Progenitor cell of endocrine pancreas (in vitro differentiated cells): ENCODE data around the gene P2RX5. TPM values are rescaled to one million over a fixed set of nuclear protein-coding genes. Genes with fewer than 3 reads are reported as not detected.

Experiments
- DNase-seq: peaks from one replicate; pipeline ENCODE4 v3.0.0; 2021; ENCODE audit warnings: low spot score; ENCODE audit not compliant: unreplicated experiment
- H3K27ac Mint-ChIP-seq: 2 replicates; pipeline ENCODE4 v1.8.0; 2021; ENCODE audit warnings: mild to moderate bottlenecking, moderate library complexity, mixed read lengths
- H3K27me3 Mint-ChIP-seq: 2 replicates; pipeline ENCODE4 v1.8.0; 2021; ENCODE audit warnings: mixed read lengths
- H3K36me3 Mint-ChIP-seq: 2 replicates; pipeline ENCODE4 v1.8.0; 2022; ENCODE audit warnings: mixed read lengths; ENCODE audit not compliant: insufficient read depth
- H3K4me1 Mint-ChIP-seq: 2 replicates; pipeline ENCODE4 v1.8.0; 2021; ENCODE audit warnings: low read depth, mixed read lengths
- H3K4me3 Mint-ChIP-seq: 2 replicates; pipeline ENCODE4 v1.8.0; 2021; ENCODE audit warnings: low read depth, mild to moderate bottlenecking, moderate library complexity, mixed read lengths
- H3K9me3 Mint-ChIP-seq: 2 replicates; pipeline ENCODE4 v1.8.0; 2021; ENCODE audit warnings: low read depth, mixed read lengths
- CTCF ChIP-seq: fragments of 200-600 bp; sonication (generic); IDR thresholded peaks from one replicate; pipeline ENCODE4 v1.5.0; 2021; ENCODE audit warnings: antibody characterized with exemption, mild to moderate bottlenecking; ENCODE audit not compliant: unreplicated experiment
- total RNA-seq: library from RNA; stranded (reverse); gene quantifications from 2 replicates; pipeline ENCODE4 v1.2.1, GENCODE V29; 2021

Gene P2RX5
- total RNA-seq, 1 donor from 2014 or later = 0.89 TPM

GRCh38 chr17:3665834-3666233 is 30.1 kb downstream of the P2RX5 start:
- H3K27ac Mint-ChIP-seq = peak overlapping the region; percentile 53
- peaks cover 4% of the 10 kb centered on the region for H3K36me3 Mint-ChIP-seq
- peak overlapping the region; percentile 96 for H3K4me3 Mint-ChIP-seq
- no peak for DNase-seq
- H3K27me3 Mint-ChIP-seq = no peaks in the 10 kb centered on the region
- H3K9me3 Mint-ChIP-seq = no peaks in the 10 kb centered on the region
- no peak for TF ChIP-seq CTCF
- peaks cover 17% of the 10 kb centered on the region for H3K4me1 Mint-ChIP-seq

- TF ChIP-seq CTCF = no peak
- Mint-ChIP-seq H3K4me3 (no peak overlapping the region), H3K36me3 (peaks cover 3% of the 10 kb centered on the region), H3K27me3 (no peaks in the 10 kb centered on the region), H3K27ac (peak overlapping the region; percentile 67), H3K4me1 (peaks cover 13% of the 10 kb centered on the region), H3K9me3 (no peaks in the 10 kb centered on the region)
- DNase-seq = no peak
Measured at GRCh38 chr17:3663102-3664011, 32.6 kb downstream of the P2RX5 start.

- Mint-ChIP-seq H3K27me3 (no peaks in the 10 kb centered on the region), H3K4me1 (no peaks in the 10 kb centered on the region), H3K4me3 (no peak overlapping the region), H3K9me3 (no peaks in the 10 kb centered on the region), H3K27ac (no peak overlapping the region), H3K36me3 (peaks cover 3% of the 10 kb centered on the region)
- no peak for TF ChIP-seq CTCF
- no peak for DNase-seq
Measured at GRCh38 chr17:3660311-3660891, 35.6 kb downstream of the P2RX5 start.

- Mint-ChIP-seq H3K36me3 (peaks cover 3% of the 10 kb centered on the region), H3K4me3 (no peak overlapping the region), H3K9me3 (no peaks in the 10 kb centered on the region), H3K4me1 (no peaks in the 10 kb centered on the region), H3K27me3 (no peaks in the 10 kb centered on the region), H3K27ac (no peak overlapping the region)
- DNase-seq = no peak
- no peak for TF ChIP-seq CTCF
Measured at GRCh38 chr17:3659541-3660111, 36.3 kb downstream of the P2RX5 start.

- DNase-seq = no peak
Measured at GRCh38 chr17:3658784-3659449, 37.0 kb downstream of the P2RX5 start.

More at GRCh38 chr17:3658784-3659449, 37.0 kb downstream of the P2RX5 start:
- Mint-ChIP-seq H3K27me3 (no peaks in the 10 kb centered on the region), H3K4me3 (no peak overlapping the region), H3K4me1 (no peaks in the 10 kb centered on the region), H3K36me3 (peaks cover 2% of the 10 kb centered on the region), H3K9me3 (no peaks in the 10 kb centered on the region), H3K27ac (no peak overlapping the region)
- TF ChIP-seq CTCF = no peak
